Activated gamma-delta T cell (primary cell): ENCODE results near the gene OR1D5.
"Not testable (repeated sequence)": the region's sequence is repeated elsewhere in the genome, so short reads cannot be mapped to it uniquely, and the experiment has no call there.

Experiments
- DNase-seq: peaks from one replicate; lab custom pipeline; 2025; lab: John Stamatoyannopoulos, UW

The OR1D5 gene

DNA sequence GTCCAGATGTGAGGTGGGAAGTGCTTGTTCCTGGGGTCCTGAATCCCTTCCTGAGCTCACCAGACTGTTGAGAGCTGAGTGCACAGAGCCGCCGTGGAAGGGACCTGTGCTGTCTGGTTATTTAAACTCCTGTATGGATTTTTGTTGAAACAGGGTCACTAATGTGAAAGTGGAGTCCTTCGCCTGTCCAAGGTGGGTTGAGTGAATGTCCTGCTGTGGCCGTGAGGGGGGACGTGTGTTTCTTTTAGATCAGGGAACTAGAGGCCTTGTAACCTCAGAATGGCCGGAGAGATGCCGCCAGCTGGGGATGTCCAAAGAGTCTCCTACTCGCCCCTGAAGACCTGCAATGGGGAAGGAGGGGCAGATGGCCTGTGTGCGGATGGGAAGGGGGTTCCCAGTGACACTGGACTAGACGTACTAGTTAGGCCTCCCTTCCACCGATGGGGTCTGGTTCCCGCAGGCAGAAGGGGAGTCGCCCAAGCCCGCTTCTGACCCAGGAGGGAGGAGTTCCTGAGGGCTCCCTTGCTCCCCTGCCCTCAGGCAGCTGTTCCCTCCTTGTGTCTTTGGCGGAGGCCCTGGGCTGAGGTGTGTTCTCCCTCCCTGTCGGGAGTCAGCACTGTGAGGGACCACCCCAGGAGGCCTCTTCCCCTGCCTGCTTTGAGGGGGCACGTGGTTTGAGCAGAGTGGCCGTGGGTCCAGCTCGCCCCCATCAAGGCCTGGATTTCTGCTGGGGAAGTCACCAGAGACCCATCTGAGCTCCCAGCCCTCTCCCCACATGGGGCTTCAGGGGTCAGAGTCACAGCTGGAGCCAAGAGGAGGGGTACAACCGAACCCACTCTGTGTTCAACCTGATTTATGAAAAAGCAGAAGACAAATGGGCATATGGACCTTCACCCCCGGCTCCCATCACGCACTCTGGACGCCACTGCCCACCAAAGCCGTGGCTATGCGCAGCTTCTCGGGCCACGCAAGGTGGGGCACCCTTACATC lies 30.9 kb downstream of the OR1D5 start:
- DNase-seq, result no peak

DNA sequence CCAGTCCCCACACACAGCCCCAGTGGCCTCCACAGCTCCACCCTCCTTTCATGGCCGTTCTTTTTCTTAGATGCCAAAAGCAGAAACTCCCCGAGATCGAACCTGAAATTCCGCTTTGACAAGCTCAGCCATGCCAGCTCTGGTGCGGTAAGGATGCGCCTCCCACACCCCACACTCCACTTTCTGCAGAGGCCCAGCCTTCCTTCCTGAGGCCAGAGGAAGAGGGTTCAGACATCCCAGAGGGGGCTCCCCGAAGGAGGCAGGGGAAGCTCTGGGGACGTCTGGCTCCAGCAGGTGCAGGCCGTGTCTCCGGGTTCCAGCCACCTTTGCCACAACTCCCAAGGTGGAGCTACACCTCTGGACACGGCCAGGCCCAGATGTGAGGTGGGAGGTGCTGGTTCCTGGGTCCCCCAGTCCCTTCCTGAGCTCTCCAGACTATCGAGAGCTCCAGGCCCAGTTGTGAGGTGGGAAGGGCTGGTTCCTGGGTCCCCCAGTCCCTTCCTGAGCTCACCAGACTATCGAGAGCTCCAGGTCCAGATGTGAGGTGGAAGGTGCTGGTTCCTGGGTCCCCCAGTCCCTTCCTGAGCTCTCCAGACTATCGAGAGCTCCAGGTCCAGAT lies 32.4 kb downstream of the OR1D5 start:
- DNase-seq, result not testable (repeated sequence)

DNA sequence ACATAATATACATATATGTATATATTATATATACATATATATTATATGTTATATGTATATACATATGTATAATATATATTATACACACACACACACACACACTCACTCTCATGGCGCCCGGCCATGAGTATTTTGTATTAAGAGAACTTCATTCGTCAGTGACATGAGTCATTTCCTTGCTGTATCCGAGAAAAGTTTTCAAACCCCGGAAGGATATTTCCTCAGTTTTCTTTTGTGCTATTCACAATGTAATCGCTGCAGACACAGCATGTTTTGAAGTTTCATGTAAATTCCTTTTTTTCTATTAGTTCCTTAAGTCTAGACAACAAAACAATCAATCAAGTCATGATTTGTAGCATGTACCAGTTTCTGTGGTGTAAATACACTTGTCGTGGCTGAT lies 33.3 kb downstream of the OR1D5 start:
- DNase-seq, result no peak

DNA sequence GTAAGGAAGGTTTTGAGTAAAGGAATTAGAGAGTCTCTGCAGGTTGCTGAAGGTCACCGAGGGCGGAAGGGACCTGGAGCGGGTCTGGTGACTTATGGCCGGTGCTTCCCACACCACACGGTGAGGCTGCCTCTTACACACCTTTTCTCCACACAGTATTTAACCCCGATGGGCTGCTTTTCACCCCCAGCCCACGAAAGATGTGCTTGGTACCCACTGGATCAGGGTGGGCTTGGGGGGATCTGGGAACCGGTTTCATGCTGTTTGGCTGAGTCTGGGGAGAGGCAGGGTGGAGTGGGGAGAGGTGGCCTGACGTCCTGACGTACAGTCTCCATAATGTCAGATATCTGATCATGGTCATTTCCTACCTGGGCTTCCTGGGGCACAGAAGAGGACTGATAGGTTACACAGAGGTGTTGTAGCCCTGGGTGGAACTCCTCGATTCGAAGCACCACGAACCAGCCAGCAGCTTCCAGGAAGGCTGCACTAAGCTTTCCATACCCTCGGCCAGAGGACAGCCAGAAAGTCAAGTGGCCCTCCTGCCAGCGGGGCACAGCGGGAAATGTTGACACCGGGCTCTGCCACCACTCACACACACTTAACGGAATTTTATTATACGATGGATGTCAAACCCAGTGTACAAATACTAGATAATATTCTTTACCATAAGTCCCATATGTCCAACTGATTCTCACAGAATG lies 34.0 kb downstream of the OR1D5 start:
- no peak for DNase-seq

DNA sequence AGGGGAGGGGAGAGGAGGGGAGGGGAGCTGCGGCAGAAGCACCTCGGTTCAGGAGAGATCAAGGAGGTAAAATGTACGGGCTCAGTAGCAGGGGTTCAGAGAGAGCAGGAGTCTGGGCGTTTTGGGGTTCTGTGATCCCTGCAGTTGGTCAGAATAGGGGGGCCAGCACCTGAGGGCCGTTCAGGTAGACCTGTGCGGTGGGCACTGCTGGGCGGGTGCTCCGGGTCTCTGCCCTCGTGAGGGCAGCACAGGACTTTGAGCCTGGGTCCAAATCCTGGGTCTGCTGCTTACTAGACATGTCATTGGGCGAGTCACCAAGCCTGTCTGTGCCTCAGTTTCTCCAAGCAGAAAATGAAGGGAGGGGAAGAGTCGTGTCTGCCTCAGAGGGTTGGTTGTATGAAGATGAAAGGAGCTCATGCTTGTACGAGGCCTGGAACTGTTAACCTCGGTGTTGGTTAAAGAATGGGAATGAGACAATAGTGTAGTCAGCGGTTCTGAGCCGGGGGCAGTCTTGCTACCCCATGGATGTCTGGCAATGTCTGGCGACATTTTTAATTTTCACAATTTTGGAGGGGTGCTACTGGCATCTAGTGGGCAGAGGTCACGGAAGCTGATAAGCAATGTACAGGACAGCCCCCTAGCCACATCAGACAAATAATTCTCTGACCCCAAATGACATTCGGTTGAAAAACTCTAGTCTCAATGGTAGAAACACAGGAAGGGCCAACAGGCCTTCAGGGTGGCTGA lies 35.4 kb downstream of the OR1D5 start:
- no peak for DNase-seq

DNA sequence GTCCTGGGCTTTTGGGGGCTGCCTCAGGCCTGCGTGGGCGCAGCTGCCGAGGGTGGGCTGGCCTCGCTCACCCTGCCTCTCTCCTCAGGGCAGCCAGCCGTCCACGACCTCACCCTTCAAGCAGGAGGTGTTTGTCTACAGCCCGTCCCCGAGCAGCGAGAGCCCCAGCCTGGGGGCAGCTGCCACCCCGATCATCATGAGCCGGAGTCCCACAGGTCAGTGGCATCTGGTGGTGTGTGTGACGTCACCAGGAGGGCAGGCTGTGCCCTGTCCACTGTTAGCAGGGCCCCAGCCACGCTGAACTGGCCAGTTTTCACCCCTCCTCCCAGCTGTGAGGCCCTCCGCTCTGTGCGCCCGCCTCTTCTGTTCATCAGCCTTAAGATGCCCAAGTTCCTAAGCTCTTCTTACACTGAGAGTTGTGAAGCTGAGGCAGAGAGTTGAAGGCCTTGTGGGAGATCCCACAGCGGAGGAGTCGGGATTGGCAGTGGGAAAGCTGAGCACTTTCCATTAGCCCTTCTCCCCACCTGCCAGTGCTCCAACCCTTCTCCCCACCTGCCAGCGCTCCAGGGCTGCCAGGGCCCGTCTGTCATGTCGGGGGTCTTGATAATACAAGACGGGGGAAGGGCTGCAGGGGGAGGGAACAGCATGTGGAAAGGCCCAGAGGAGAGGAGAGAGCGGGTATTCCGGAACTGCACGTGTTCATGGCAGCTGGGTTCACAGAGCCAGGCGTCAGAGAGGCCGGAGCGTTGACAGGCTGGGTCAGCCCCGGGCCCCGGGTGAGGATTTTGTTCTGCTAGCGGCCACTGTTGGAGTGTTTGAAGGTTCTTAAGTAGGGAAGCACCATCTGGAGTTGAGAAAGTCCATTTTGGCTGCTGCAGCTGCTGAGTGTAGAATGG lies 36.3 kb downstream of the OR1D5 start:
- DNase-seq, result no peak

DNA sequence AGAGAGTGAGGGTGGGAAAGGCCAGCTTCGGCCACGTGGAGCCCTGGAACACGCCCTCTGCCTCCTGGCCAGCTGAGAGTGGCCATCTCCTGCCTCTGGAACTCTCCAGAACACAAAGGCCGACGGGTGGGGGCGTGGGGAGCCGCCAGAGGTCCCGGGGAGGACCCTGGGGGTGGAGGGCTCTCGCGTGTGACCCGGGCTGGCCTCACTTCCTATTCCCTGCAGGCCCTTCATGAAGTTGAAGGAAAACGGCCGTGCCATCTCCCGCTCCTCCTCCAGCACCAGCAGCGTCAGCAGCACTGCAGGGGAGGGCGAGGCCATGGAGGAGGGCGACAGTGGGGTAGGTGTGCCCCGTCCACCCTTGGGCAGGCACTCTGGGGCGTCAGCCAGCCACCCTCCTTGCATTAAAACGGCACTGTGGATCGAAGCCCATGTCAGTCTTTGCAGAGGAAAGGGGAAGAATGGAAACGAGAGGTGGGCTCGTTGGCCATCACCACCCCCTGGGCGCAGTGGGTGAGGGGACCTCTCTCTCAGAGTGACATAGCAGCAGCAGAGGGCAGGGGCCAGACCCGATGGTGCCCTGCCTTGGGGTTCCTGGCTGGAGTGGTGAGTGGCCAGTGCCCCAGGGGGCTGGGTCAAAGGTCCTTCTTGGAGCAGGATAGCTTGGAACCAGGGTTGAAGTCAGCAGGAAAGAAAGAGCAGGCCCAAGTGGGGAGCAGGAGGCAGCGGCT lies 37.1 kb downstream of the OR1D5 start:
- no peak for DNase-seq

DNA sequence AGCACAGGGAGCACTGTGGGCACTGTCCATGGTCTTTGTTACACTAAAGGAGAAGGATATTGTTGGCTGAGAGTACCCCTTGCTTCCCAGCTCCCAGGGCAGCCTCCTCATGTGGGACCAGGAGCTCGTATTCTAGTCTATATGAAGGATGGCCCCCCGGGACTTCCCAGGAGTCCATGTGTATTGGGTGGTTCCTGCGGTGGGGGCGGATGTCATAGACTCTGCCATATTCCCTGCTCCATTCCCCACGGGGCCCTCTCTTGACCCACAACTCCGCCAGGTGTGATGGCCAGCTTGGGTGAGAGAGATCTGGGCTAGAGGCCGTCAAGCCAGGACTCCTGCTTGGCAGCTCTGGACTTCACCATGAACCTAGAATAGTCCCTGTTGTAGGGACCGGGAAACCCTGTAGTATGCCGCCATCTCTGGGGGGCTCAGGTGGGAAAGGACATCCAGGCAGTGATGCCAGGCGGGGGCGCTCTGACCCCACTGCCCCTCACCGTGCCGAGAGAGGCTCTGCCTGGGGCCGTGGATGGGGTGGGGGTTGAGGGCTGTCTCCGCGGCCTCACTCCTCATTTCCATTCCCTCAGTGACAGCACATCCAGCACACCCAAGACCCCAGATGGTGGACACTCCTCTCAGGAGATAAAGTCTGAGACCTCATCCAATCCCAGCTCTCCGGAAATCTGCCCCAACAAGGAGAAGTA lies 37.8 kb downstream of the OR1D5 start:
- no peak for DNase-seq

DNA sequence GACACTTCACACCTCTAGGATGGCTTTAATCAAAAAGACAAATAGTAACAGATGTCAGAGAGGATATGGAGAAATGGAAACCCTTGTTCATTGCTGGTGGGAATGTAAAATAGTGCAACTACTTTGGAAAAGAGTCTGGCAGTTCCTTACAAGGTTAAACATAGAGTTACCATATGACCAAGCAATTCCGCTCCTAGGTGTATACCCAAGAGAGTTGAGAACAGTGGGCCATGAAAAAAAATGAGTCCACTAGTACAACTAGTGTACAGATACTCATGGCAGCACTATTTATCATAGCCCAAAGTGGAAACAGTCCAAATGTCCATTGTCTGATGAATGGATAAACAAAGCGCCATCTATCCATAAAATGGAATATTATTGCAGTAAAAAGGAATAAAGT lies 39.1 kb downstream of the OR1D5 start:
- no peak for DNase-seq

DNA sequence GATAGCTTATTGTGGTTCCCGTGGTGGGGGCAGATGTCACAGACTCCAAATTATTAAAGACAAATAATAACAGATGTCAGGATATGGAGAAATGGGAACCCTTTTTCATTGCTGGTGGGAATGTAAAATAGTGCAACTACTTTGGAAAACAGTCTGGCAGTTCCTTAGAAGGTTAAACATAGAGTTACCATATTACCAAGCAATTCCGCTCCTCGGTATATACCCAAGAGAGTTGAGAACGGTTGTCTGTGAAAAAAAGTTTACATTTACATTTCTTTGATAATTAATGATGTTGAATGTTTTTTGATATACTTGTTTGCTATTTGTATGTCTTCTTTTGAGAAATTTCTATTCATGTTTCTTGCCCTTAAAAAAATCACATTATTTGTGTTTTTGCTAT lies 41.2 kb downstream of the OR1D5 start:
- DNase-seq, result no peak

DNA sequence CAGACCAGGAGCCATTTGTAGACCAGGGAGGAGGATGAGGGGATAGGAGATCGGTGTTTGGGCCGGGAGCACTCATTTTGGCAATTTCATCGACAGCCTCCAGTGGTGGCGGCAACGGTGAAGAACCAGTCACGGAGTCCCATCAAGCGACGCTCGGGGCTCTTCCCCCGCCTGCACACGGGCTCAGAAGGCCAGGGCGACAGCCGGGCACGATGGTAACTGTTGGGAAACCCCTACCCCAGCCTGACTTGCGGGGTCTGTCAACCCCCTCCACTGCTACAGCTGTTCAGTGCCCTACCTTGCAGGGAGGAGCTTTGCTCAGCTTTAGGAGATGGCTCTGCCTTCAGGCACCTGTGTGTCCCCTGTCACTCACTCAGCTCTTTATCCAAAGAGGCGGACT lies 43.0 kb downstream of the OR1D5 start:
- no peak for DNase-seq

DNA sequence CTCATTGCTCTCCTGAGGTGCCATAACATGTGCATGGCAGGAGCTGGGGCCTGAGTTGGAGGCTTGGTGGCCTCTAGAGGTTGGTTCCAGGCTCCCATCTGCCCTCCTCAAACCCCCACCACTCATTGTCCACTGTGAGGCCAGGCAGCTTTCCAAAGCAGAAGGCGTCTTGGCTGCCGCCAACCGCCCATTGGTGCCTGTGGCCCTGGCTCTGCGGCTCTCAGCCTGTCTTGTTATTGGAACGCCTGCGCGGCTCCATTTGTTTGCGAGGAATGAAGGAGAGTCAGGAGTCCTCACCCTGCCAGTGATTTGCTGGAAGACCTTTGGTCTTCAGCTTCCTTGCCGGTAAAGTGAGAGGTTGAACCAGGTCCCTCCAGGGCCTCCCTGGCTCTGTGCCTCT lies 43.6 kb downstream of the OR1D5 start:
- no peak for DNase-seq

DNA sequence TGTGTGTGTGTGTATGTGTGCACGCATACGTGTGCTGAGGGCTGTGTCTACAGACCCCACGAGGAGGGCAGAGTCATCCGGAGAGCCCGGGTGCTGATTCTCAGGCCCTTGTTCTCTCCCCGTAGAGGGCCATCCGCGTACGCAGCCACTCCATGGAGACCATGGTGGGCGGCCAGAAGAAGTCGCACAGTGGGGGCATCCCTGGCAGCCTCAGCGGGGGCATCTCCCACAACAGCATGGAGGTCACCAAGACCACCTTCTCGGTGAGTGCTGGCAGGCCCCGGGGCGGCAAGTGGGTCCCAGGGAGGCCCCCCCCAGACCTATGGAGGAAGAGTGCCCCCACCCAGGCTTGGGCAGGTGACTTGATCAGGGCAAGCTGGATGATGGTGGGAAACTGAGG lies 45.5 kb downstream of the OR1D5 start:
- DNase-seq, result no peak

DNA sequence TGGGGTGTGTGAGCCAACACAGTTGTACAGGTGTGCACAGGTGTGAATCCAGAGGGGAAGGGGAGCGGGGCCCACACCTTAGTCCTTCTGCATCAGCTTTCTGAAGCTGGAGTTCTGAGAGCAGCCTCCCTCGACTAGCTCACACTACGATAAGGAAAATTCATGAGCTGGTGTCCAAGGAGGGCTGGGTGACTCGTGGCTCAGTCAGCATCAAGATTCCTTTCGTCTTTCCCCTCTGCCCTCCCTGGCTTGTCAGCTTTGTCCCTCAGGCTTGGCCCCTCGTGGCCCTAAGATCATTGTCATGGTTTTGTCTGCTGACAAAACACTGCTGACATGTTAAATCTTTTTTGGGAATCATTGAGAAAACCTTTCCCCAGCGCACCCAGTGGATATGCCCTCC lies 47.5 kb downstream of the OR1D5 start:
- DNase-seq, result no peak

DNA sequence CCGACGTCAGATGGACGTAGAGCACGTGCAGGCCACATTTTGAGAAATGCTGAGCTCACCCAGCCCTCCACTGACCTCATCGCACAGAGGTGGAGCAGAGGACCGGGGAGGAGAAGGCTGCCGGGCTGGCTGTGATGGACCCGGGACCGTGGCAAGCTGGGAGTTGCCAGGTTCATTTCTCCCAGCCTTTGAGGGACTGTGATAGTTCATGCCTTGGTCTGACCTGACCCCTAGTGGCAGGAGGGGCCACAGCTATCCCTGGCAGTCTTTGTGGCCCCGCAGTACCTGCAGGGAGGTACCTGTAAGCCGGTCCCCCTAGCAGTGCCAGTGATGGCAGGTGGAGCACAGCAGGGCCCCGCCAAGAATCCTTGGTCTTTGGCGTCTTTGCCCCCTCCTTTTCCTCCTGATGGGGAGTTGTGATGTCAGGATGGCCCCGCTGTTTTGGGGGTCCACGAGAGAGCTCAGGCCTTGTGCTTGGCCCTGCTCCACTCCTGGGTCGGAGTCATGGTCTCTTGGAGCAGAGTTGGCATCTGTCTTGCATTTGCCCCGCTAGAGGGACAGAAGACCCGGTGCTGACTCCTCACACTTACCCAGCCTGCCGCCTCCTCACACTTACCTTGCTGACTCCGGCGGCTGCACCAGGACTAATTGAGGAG lies 50.4 kb downstream of the OR1D5 start:
- no peak for DNase-seq
